NOMO-1 (cell line): ENCODE measurements around the gene FADS2.

Experiments used
- DNase-seq, 2 experiments: peaks; one replicate each; lab custom pipeline; 2025; ENCODE audit not compliant: unreplicated experiment in 2 of 2; lab: John Stamatoyannopoulos, UW

Gene FADS2

GRCh38 chr11:61883327-61883726 lies 55.2 kb downstream of the FADS2 start:
- DNase-seq = no peak

DNA sequence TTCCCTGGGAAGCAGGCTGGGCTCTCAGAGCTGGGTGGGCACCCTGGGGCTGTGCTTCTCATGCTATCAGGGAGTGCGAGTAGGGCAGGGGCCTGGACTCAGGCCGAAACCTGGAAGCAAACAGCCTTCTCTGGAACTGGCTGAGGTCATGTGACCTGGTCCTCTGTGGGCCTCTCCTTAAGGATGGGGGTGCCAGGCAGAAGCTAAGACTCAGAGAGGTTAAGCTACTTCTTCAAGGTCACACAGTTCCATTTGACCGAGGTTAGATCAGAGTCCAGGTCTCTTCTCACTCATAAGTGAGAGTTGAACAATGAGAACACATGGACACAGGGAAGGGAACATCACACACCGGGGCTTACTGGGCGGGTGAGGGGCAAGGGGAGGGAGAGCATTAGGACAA lies 55.8 kb downstream of the FADS2 start:
- no peak for DNase-seq

DNA sequence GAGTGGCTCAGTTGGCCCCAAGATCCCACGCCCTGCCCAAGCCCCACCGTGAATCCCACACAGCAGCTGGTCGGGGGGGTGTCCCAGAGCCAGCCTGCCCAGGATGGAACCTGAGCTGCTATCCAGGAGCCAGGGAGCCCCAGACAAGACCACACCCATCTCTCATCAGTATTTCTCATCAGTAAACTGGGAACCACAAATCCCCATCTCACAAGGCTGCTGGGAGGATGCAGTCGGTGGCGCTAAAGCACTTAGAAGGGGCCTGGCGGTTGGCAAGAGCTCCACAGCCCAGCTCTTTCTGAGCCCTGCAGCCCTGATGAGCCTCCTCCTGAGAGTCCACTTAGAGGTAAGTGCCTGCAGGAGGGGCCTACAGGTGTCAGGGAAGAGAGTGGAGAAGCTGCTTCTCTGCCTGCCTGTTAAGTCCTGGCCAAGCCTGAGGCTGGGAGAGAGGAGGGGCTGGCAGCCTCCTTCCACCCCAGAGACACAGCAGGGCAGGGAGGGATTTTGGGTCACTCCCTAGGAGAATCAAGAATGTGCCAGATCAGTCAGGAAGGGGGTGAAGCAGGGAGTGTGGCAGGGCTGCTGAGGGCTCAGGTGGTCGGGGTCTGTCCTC lies 57.2 kb downstream of the FADS2 start:
- DNase-seq = no peak

- DNase-seq = no peak
Observed at GRCh38 chr11:61885784-61886580, 57.9 kb downstream of the FADS2 start.

DNA sequence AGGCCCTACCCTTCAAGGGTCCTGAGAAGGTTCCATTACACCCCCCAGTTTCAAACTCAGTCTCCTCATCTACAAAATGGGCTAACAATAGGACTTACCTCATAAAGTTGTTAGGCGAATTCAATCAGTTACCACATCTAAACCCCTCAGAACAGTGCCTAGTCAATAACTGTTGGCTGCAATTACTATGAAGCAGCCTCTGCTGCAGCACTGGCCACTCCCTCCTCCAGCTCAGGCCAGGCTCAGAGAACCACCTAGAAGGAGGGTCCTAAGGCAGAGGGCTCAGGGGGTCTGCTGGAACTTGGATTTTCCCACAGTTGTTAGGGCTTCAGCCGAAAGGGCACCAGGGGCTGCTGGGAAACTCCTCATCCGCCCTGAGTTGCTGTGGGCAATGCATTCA lies 58.5 kb downstream of the FADS2 start:
- DNase-seq = no peak

DNA sequence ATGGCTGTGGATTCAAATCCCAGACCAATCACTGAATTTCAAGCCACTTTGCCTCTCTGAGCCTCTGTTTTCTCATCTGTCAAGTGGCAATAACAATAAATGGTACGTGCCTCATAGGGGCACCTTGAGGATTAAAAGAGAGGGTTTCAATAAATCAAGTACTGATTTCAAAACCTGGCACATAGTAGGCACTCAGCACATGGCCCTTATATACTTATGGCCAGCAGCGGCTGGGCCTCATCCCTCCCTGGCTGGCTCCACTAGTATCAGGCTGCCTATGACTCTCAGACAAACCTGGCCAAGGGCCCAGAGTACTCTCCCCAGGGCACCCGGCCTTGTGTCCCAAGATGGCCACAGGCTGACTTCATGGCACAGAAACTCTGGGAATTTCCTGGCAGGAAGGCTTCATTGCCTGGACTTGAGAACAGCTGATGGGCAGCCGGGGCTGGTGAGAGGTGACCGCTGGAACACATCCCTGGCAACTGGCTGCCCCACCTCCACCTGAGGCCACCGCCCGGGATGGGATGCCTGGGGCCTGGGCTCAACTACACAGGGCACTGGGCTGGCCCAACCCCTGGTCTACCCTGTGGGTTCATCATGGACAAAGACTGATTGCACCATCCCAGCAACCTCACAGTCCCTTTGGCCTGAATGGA lies 59.9 kb downstream of the FADS2 start:
- no peak for DNase-seq

DNA sequence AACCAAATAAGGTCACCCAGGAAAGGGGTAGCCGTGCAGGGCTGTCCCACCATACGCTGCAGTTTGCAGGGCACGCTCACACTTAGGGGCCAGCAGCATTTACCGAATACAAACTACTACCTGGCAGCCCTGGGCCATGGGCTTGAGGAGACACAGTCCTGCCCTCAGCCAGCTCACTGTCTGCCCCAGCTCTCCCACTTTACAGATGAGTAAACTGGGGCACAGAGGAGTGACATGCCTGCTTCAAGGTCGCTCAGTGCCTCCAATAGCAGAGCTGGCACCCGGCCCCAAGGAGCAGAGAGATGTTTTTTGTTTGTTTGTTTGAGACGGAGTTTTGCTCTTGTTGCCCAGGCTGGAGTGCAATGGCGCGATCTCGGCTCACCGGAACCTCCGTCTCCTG lies 60.5 kb downstream of the FADS2 start:
- no peak for DNase-seq

- no peak for DNase-seq
Observed at GRCh38 chr11:61889831-61890230, 61.7 kb downstream of the FADS2 start.

GRCh38 chr11:61890529-61891330 lies 62.6 kb downstream of the FADS2 start:
- DNase-seq = peak; percentile 31 to 58

- DNase-seq = peak; percentile 32 to 70
Observed at GRCh38 chr11:61891331-61892084, 63.4 kb downstream of the FADS2 start, which contains the start of gene FADS3. TSS of gene FADS3 (minus strand) at chr11:61891545. CDS start at chr11:61891381, 164 bp downstream.

DNA sequence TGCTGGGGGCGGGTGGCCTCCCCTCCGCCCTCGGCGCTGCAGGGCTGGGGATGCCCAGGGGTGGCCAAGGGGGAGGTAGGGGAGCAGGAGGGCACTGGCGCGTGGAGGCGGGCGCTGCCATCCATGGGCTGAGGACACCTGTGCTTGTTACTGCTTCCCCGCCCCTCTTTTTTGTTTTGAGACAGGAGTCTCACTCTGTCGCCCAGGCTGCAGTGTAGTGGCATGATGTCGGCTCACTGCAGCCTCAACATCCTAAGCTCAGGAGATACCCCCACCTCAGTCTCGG lies 63.9 kb downstream of the FADS2 start:
- no peak for DNase-seq

- no peak for DNase-seq
Observed at GRCh38 chr11:61893981-61894380, 65.9 kb downstream of the FADS2 start.

DNA sequence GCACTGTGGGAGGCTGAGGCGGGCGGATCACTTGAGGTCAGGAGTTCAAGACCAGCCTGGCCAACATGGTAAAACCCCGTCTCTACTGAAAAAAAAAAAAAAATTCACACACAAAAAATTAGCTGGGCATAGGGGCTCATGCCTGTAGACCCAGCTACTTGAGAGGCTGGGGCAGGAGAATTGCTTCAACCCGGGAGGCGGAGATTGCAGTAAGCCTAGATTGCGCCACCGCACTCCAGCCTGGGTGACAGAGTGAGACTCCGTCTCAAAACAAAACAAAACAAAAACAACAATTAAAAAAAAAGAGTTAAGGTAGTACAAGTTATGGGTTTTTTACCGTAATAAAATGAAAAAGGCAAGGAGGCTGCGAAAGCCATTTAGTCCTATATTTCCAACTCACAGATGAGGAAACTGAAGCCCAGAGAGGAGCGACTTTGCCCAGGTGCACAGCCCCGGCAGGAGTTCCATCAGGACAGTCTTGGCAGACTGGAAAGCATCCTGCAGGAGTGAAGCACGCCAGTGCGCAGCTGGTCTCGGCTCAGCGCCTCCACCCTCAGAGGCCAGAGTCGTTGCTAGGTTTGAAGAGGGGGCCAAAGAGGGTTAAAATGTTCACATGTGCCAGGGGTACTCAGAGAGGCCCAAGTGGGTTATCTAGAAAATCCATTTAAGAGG lies 67.1 kb downstream of the FADS2 start:
- DNase-seq = no peak

DNA sequence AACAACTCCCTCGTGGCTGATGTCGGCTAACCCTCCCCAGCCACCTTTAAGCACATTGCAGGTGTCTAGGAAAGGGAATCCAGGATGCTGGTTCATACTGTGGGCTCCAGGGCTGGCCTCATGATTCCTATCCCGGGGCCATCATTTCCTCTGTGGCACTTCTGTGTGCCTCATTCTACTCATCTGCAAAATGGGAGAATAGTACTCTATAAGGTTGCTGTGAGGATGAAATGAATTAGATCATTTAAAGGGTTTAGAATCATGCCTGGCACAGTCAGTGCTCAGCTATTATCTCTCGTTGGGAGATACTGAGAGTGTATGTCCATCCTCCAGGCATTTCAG lies 67.6 kb downstream of the FADS2 start:
- DNase-seq = no peak

- DNase-seq = no peak
Observed at GRCh38 chr11:61896665-61897386, 68.7 kb downstream of the FADS2 start.

DNA sequence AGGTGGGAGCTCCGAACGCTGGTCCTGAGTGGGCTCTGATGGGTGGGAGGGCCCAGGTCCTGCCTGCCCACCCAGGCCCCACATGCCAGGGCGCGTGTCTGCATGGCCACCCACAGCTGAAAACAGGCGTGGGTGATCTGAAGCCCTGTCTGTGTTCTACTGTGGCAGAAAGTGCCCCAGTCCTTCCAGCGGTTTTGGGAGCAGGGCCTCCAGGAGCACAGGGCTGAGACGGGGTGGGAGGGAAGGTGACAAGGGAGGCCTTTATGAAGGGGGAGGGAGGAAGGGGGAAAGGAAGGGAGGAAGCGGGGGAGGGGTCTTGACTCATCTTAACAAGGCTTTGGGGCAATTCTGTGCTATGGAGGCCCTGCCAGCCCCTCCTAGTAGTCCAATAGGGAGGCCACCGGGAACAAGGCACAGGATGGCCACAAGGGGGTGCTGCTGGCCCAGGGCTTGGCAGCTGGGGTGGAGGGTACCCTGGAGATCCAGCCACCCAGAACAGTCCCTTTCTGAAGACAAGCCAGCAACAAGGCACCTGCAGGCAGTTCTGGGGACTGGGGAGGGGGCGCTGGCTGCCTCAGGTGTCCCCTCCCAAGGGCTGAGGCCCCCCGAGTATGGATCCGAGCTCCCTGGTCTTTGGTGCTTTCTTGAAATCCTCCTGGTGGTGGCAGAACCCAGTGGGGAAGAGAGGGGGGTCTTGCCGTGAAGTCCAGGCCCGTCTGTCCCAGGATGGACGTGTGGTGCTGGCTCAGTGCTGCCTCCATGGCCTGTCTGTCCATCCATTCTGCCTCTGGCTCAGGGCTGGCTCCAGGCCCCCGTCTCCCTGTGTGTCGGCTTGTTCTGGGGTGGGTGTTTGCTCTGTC lies 69.5 kb downstream of the FADS2 start:
- DNase-seq = peak; percentile 64 to 76

DNA sequence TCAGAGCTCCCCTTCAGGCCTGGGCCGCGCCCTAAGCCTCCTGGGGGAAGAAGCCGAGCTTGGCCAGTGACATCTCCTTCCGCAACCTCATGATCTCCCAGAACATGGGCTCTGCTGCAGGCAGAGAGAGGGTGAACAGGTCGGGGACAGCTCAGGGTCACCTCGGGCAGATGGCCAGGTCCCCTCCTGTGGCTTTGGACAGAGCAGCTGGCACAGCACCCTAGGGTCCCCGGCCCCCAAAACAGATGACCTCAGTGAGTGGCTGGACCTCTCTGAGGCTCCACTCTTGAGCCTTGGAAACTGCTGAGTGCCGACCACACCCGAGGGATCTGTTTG lies 70.1 kb downstream of the FADS2 start:
- no peak for DNase-seq

GRCh38 chr11:61899146-61899841 lies 71.2 kb downstream of the FADS2 start:
- DNase-seq = peak; percentile 73 to 82
